SK-MEL-5 (cell line): ENCODE data around the gene MFF. TPM values are rescaled to one million over a fixed set of nuclear protein-coding genes. Genes with fewer than 3 reads are reported as not detected.
A peak's percentile ranks its signal among the peaks of the same experiment; 100 is the strongest.
"Not testable (repeated sequence)": the region's sequence is repeated elsewhere in the genome, so short reads cannot be mapped to it uniquely, and the experiment has no call there.

ENCODE experiments used
- DNase-seq: peaks from one replicate; pipeline ENCODE4 v3.0.0-alpha.2; 2016; ENCODE audit warnings: low read depth, low spot score
- in situ Hi-C: cut with HindIII; loops from 2 replicates; pipeline ENCODE4 v1.10.0; 2016; ENCODE audit warnings: low sequenced_read_pairs, high pct_unique_total_duplicates, low pct_unique_long_range_greater_than_20kb
- total RNA-seq: library from RNA; depleted of rRNA; stranded (reverse); fragments of >200 nt; shearing (Covaris generic); gene quantifications from 2 replicates; pipeline ENCODE4 v1.2.3, GENCODE V29; 2014

The MFF gene
- total RNA-seq, 1 experiment from 2014 or later, result 126 TPM

GRCh38 chr2:227366769-227367426 lies 41.8 kb downstream of the MFF start:
- no peak for DNase-seq

DNA sequence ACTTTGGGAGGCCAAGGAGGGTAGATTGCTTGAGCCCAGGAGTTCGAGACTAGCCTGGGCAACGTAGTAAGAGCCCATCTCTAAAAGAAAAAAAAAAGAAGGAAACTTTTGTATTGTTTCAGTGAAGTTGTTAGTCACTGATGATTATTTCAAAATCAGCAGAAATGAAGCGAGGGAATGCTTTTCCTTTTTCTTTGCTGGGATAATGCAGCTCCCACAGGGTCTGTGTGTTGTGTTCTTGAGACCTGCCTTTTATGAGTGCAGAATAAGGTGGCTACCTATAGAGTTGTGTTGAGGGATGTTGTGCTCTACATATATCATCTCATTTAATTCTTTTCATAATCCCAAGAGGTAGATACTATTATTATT lies 42.4 kb downstream of the MFF start:
- in situ Hi-C loops, result no loop called here
- DNase-seq, result no peak

More at GRCh38 chr2:227366769-227367426, 41.8 kb downstream of the MFF start:
- in situ Hi-C loops, result no loop called here

- in situ Hi-C loops, result no loop called here
- no peak for DNase-seq
Observed at GRCh38 chr2:227368574-227368973, 43.5 kb downstream of the MFF start.

GRCh38 chr2:227370092-227370491 lies 45.0 kb downstream of the MFF start:
- in situ Hi-C loops, result no loop called here
- DNase-seq, result no peak

- no peak for DNase-seq
- in situ Hi-C loops, result no loop called here
Observed at GRCh38 chr2:227370791-227371312, 45.8 kb downstream of the MFF start.

DNA sequence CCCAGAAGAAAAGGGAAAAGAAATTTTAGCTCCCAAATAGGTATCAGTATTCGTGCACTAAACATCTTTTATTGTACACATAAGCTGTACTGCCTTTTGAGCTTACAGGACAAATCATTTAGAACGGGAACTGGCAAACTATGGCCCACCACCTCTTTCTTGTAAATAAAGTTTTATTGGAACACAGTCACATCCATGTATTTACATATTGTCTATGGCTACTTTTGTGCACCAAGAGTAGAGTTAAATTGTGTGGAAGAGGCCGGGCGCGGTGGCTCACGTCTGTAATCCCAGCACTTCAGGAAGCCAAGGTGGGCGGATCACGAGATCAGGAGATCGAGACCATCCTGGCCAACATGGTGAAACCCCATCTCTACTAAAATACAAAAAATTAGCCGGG lies 48.3 kb downstream of the MFF start:
- no peak for DNase-seq
- in situ Hi-C loops, result no loop called here

- DNase-seq, result peak; percentile 99
- in situ Hi-C loops, result no loop called here
Observed at GRCh38 chr2:227374158-227374557, 49.1 kb downstream of the MFF start.

DNA sequence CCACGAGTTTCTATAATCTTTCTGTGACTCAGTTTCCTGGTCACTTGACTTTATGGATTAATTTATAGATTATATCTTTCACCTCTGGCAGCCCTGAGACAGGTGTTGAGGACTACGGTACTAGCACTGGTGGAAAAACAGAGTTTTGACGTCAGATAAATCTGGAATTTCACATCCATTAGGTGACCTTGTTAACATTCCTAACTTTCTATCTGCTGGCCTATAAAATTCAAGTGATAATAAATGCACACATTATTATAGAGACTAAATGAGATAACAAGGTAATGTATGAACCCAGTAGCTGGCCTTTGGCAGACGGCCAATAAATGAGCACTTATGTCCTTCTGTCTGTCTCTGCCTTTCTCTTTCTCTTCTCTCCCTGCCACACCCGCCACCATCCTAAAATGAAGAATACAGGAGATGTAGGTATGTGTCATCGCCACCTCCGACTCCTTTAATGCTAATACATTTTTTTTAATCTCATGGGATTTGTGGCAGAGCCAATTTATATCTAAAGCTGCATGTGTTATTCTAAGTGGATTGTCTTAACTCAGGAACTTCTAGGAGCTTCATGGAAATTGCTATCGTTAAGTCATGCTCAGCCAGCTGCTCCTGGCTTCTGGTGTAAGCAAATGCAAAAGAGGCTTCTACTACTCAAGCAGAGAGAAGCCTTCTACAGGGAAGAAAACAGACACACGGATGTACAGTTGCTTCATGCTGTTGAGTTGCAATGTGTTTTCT lies 51.8 kb downstream of the MFF start:
- DNase-seq, result no peak
- in situ Hi-C loops, result no loop called here

GRCh38 chr2:227377467-227378351 lies 52.7 kb downstream of the MFF start:
- in situ Hi-C loops, result no loop called here
- DNase-seq, result peak; percentile 55

- in situ Hi-C loops, result no loop called here
Observed at GRCh38 chr2:227378371-227378782, 53.3 kb downstream of the MFF start.

DNA sequence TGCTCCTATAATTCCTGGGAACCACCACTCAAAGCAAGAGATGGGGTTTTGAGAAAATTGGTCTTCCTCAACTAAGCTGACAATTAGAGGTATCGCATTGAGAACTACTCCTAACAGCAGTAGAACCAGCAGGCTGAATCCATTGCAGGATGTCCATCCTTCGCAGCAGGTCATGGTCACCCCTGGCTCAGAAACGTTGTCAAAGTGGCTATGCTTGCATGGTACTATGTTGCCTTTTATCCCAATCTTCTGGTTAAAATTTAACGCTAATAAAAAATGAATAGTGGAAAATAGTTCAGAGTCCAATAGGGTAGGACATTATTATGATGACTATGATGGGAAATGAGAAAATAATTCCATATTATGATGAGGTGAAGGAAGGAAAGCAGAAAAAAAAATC lies 54.0 kb downstream of the MFF start, which contains the start of gene TM4SF20:
TSS of gene TM4SF20 (minus strand) at position 212 of the 400 bp plus-strand sequence. CDS start at position 174, 38 bp downstream.
- in situ Hi-C loops, result no loop called here
- DNase-seq, result no peak

More at GRCh38 chr2:227378371-227378782, 53.3 kb downstream of the MFF start:
- no peak for DNase-seq

DNA sequence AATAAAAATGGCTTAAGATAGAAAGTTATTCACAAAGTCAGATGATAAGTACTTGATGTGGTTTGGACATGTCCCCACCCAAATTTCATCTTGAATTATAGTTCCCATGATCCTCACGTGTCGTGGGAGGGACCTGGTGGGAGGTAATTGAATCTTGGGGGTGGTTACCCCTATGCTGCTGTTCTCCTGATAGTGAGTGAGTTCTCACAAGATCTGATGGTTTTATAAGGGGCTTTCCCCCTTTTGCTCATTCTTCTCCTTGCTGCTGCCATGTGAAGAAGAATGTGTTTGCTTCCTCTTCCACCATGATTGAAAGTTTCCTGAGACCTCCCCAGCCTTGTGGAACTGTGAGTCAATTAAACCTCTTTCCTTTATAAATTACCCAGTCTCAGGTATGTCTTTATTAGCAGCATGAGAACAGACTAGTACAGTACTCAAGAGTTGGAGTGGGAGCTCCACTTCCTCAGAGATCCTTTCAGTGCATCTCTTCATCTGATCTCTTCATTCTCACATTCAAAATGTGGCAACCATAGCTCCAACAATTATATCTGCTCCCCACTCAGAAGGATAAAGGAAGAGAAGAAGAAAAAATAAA lies 57.3 kb downstream of the MFF start:
- DNase-seq, in situ Hi-C loops: not testable (repeated sequence)

- DNase-seq, result no peak
- in situ Hi-C loops, result no loop called here
Observed at GRCh38 chr2:227383686-227384085, 58.6 kb downstream of the MFF start.

- DNase-seq, result no peak
- in situ Hi-C loops, result no loop called here
Observed at GRCh38 chr2:227386630-227387029, 61.6 kb downstream of the MFF start.

GRCh38 chr2:227387583-227387982 lies 62.5 kb downstream of the MFF start, which contains the start of gene SCYGR1:
TSS of gene SCYGR1 (minus strand) at chr2:227387949. CDS start at chr2:227387949, 0 bp downstream.
- in situ Hi-C loops, DNase-seq: not testable (repeated sequence)

- in situ Hi-C loops, result no loop called here
- no peak for DNase-seq
Observed at GRCh38 chr2:227388537-227389011, 63.5 kb downstream of the MFF start.

- in situ Hi-C loops, result no loop called here
- no peak for DNase-seq
Observed at GRCh38 chr2:227389231-227389630, 64.2 kb downstream of the MFF start.
